ENCODE results near the gene TSHZ1.

DNA sequence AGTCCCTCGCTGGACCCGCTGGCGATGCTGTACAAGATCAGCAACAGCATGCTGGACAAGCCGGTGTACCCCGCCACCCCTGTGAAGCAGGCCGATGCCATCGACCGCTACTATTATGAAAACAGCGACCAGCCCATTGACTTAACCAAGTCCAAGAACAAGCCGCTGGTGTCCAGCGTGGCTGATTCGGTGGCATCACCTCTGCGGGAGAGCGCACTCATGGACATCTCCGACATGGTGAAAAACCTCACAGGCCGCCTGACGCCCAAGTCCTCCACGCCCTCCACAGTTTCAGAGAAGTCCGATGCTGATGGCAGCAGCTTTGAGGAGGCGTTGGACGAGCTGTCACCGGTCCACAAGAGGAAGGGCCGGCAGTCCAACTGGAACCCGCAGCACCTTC lies 77.1 kb downstream of the TSHZ1 start:
- TF ChIP-seq, protein P1, sequence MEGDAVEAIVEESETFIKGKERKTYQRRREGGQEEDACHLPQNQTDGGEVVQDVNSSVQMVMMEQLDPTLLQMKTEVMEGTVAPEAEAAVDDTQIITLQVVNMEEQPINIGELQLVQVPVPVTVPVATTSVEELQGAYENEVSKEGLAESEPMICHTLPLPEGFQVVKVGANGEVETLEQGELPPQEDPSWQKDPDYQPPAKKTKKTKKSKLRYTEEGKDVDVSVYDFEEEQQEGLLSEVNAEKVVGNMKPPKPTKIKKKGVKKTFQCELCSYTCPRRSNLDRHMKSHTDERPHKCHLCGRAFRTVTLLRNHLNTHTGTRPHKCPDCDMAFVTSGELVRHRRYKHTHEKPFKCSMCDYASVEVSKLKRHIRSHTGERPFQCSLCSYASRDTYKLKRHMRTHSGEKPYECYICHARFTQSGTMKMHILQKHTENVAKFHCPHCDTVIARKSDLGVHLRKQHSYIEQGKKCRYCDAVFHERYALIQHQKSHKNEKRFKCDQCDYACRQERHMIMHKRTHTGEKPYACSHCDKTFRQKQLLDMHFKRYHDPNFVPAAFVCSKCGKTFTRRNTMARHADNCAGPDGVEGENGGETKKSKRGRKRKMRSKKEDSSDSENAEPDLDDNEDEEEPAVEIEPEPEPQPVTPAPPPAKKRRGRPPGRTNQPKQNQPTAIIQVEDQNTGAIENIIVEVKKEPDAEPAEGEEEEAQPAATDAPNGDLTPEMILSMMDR (IDR thresholded peaks at IDR 0.05): no peak
- TF ChIP-seq POLR2A (IDR thresholded peaks at IDR 0.05): no peak
